Cardiac fibroblast (primary cell): ENCODE data around the gene TMIGD3.
A peak's percentile ranks its signal among the peaks of the same experiment; 100 is the strongest.

Experiments used
- DNase-seq, 2 donors: peaks; one replicate each; pipeline versions ENCODE4 v3.0.0 to v3.0.0-alpha.2; 2010; ENCODE audit warnings: low read depth in 2 of 2
- H3K4me3 ChIP-seq, 2 donors: replicated peaks in 1 of 2; 1 replicate in 1 of 2; 2 replicates in 1 of 2; pipeline ENCODE4 v1.5.1; 2011; ENCODE audit warnings: low read depth in 2 of 2, low read length in 2 of 2, mild to moderate bottlenecking in 2 of 2, moderate library complexity in 1 of 2
- CTCF ChIP-seq: IDR thresholded peaks from one replicate; pipeline ENCODE4 v1.5.1; 2011; ENCODE audit warnings: low read depth, mild to moderate bottlenecking, low read length, inconsistent platforms

The TMIGD3 gene

GRCh38 chr1:111446546-111446945 is 56.9 kb downstream of the TMIGD3 start:
- H3K4me3 ChIP-seq, result no peak overlapping the region
- no peak for DNase-seq
- TF ChIP-seq CTCF, result no peak

GRCh38 chr1:111444031-111444430 is 59.4 kb downstream of the TMIGD3 start:
- no peak for DNase-seq
- no peak overlapping the region for H3K4me3 ChIP-seq
- no peak for TF ChIP-seq CTCF

- H3K4me3 ChIP-seq, result no peak overlapping the region
- no peak for DNase-seq
- TF ChIP-seq CTCF, result no peak
These were observed 61.0 kb downstream of the TMIGD3 start for GRCh38 chr1:111442457-111442856.

- DNase-seq, result peak; percentile 36
- no peak overlapping the region for H3K4me3 ChIP-seq
- TF ChIP-seq CTCF, result peak; percentile 56
These were observed 61.8 kb downstream of the TMIGD3 start for GRCh38 chr1:111441573-111442192.

- no peak for TF ChIP-seq CTCF
- DNase-seq, result no peak
- H3K4me3 ChIP-seq, result no peak overlapping the region
These were observed 63.7 kb downstream of the TMIGD3 start for GRCh38 chr1:111439461-111440351.

GRCh38 chr1:111436726-111437125 is 66.7 kb downstream of the TMIGD3 start:
- TF ChIP-seq CTCF, result no peak
- DNase-seq, result peak in 1 of 2 donors; percentile 40
- H3K4me3 ChIP-seq, result no peak overlapping the region
